Aorta (tissue), 5 donors: ENCODE data around the gene CD22. TPM values are rescaled to one million over a fixed set of nuclear protein-coding genes. Genes with fewer than 3 reads are reported as not detected.

Experiments
- ATAC-seq: fragments of 200-7000 bp; cut with Tn5 transposase; one replicate; pipeline ENCODE4 v1.9.1; 2022; ENCODE audit warnings: moderate library complexity; ENCODE audit not compliant: low FRiP score
- DNase-seq, 2 donors: peaks; one replicate each; pipeline ENCODE4 v3.0.0-alpha.2; 2020
- H3K27ac ChIP-seq, 2 donors: one replicate each; pipeline ENCODE4 v1.5.1; 2013; ENCODE audit warnings: low read length in 2 of 2, mild to moderate bottlenecking in 2 of 2, moderate library complexity in 2 of 2, control low read depth in 1 of 2, inconsistent platforms in 1 of 2, low read depth in 1 of 2
- H3K27me3 ChIP-seq, 2 donors: one replicate each; pipeline ENCODE4 v1.6.1; 2013; ENCODE audit warnings: control low read depth in 1 of 2, low read length in 1 of 2, mild to moderate bottlenecking in 1 of 2, moderate library complexity in 1 of 2; ENCODE audit not compliant: insufficient read depth in 2 of 2, control insufficient read depth in 1 of 2
- H3K36me3 ChIP-seq, 2 donors: one replicate each; pipeline ENCODE4 v1.6.1; 2013; ENCODE audit warnings: control low read depth in 1 of 2, low read length in 1 of 2, mild to moderate bottlenecking in 1 of 2; ENCODE audit not compliant: insufficient read depth in 2 of 2, control insufficient read depth in 1 of 2
- H3K4me1 ChIP-seq, 2 donors: one replicate each; pipeline ENCODE4 v1.6.1; 2013; ENCODE audit warnings: low read length in 2 of 2, control low read depth in 1 of 2, mild to moderate bottlenecking in 1 of 2, moderate library complexity in 1 of 2; ENCODE audit not compliant: insufficient read depth in 2 of 2, control insufficient read depth in 1 of 2
- H3K4me3 ChIP-seq, 2 donors: one replicate each; pipeline ENCODE4 v1.5.1; 2013; ENCODE audit warnings: low read length in 2 of 2, control low read depth in 1 of 2, mild to moderate bottlenecking in 1 of 2
- H3K9me3 ChIP-seq: one replicate; pipeline ENCODE4 v1.6.1; 2013; ENCODE audit warnings: mild to moderate bottlenecking, low read length; ENCODE audit not compliant: control insufficient read depth
- WGBS, 2 donors: extraction: QIAGEN DNeasy Blood & Tissue Kit; methylation state at CpG; one replicate each; pipeline ENCODE4 v1.1.7; 2013; 5-methylcytosine and 5-hydroxymethylcytosine counted together
- intact Hi-C, 2 donors: fragments of 100-400 bp; cut with DNase I; formaldehyde crosslinking; loops; one replicate each; pipeline versions ENCODE4 v1.14.2 to v1.15.0; 2022
- polyA plus RNA-seq, 2 donors: library from polyadenylated mRNA; stranded (reverse); fragments of 200-250 nt; gene quantifications; one replicate each; pipeline ENCODE4 v1.2.3, GENCODE V29; 2013
- total RNA-seq, 2 donors: library from RNA; stranded (reverse); fragmentation: NEBNext Ultra II Directional; extraction: Animal tissue kit (Norgen Biotek cat#: 25700); gene quantifications; one replicate each; pipeline ENCODE4 v1.2.1, GENCODE V29; 2021
- donor health status: healthy with polysubstance abuse.
- donor health status: Bipolar disorder and iron deficiency.
- donor health status: DM: no; HTN: no; CAD: no.
- donor health status: DM: no; HTN: no; CAD: no.
- donor health status: DM: yes; HTN: yes; CAD: no.

Gene CD22
- total and polyA plus RNA-seq, 4 donors = 0.75 to 3.1 (median 2.9) TPM; not detected in 1

DNA sequence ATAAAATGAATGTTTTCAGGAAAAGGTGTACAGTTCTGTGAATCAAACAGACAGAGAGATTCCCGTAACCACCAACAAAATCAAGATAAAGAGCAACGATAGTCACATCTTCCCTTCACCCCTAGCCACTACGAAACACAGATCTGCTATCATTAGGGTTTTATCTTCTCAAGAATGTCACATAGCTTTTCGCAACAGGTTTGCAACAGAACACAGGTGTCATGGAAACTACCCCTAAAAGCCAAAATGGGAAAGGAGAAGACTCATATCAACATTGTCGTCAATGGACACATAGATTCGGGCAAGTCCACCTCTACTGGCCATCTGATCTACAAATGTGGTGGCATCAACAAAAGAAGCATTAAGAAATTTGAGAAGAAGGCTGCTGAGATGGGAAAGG, 52.9 kb downstream of the CD22 start:
- WGBS, 2 donors = 89 to 92% methylated on average over 6 of the region's 6 CpGs
- DNase-seq = no peak

GRCh38 chr19:35383536-35383935, 54.5 kb downstream of the CD22 start:
- no peak for ATAC-seq
- DNase-seq = no peak
- H3K36me3 ChIP-seq = no peaks in the 10 kb centered on the region
- H3K27ac ChIP-seq = no peak overlapping the region
- H3K9me3 ChIP-seq = peaks cover 2% of the 10 kb centered on the region
- intact Hi-C loops = no loop called here
- H3K27me3 ChIP-seq = peaks cover 0 to 2% of the 10 kb centered on the region in 2 donors
- WGBS, 2 donors = 84 to 87% methylated on average over 2 of the region's 2 CpGs
- H3K4me1 ChIP-seq = no peaks in the 10 kb centered on the region
- H3K4me3 ChIP-seq = no peak overlapping the region

More for the DNA sequence above, 52.9 kb downstream of the CD22 start:
- intact Hi-C loops = no loop called here
- Histone ChIP-seq H3K9me3 (peaks cover 3% of the 10 kb centered on the region), H3K27me3 (peaks cover 0 to 2% of the 10 kb centered on the region in 2 donors), H3K36me3 (no peaks in the 10 kb centered on the region), H3K4me1 (no peaks in the 10 kb centered on the region), H3K27ac (no peak overlapping the region), H3K4me3 (no peak overlapping the region)
- ATAC-seq = no peak

- H3K27me3 ChIP-seq = peaks cover 0 to 2% of the 10 kb centered on the region in 2 donors
- peaks cover 2% of the 10 kb centered on the region for H3K9me3 ChIP-seq
- H3K4me1 ChIP-seq = no peaks in the 10 kb centered on the region
- no peaks in the 10 kb centered on the region for H3K36me3 ChIP-seq
- no peak for ATAC-seq
- 69 to 75% methylated on average over 6 of the region's 6 CpGs for WGBS, 2 donors
- H3K27ac ChIP-seq = no peak overlapping the region
- DNase-seq = no peak
- no peak overlapping the region for H3K4me3 ChIP-seq
- intact Hi-C loops = no loop called here
Observed at GRCh38 chr19:35388277-35389054, 59.5 kb downstream of the CD22 start.

- intact Hi-C loops = no loop called here
- no peak for DNase-seq
Observed at GRCh38 chr19:35389192-35389861, 60.3 kb downstream of the CD22 start.

DNA sequence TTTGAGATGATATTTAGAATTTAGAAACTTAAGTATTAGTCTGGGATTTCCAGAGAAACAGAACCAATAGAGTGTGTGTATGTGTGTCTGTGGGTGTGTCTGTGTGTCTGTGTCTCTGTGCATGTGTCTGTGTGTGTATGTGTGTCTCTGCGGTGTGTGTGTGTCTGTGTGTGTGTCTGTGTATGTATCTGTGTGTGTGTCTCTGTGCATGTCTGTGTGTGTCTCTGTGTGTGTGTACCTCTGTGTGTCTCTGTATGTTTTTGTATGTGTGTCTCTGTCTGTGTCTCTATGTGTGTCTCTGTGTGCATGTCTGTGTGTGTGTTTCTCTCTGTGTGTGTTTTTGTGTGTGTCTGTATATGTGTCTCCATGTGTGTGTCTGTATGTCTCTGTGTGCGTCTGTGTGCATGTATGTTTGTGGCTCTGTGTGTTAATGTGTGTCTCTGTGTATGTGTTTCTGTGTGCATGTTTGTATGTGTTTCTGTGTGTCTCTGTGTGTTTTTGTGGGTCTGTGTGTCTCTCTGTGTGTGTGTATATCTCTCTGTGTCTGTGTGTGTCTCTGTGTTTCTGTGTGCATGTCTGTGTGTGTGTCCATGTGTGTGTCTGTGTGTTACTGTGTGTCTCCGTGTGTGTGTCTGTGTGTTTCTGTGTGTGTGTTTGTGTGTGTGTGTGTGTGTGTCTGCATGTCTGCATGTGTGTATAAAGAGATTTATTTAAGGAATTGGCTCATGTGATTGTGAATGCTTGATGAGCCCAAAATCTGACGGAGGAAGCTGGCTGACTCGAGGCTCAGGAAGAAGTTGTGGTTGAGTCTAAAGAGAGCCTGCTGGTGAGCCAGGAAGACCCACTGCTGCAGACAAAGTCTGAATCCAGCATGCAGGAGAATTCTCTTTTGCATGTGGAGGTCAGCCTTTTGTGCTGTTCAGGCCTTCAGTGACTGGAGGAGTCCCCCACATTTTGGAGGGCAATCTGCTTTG, 64.0 kb downstream of the CD22 start:
- no peak for ATAC-seq
- no peak overlapping the region for H3K4me3 ChIP-seq
- H3K27me3 ChIP-seq = no peaks in the 10 kb centered on the region
- intact Hi-C loops = no loop called here
- H3K9me3 ChIP-seq = no peaks in the 10 kb centered on the region
- 68 to 72% methylated on average over 5 of the region's 5 CpGs for WGBS, 2 donors
- no peaks in the 10 kb centered on the region for H3K36me3 ChIP-seq
- H3K27ac ChIP-seq = no peak overlapping the region
- no peaks in the 10 kb centered on the region for H3K4me1 ChIP-seq
- no peak for DNase-seq

More at GRCh38 chr19:35389192-35389861, 60.3 kb downstream of the CD22 start:
- Histone ChIP-seq H3K27ac (no peak overlapping the region), H3K27me3 (no peaks in the 10 kb centered on the region), H3K4me3 (no peak overlapping the region), H3K36me3 (no peaks in the 10 kb centered on the region), H3K4me1 (no peaks in the 10 kb centered on the region), H3K9me3 (no peaks in the 10 kb centered on the region)
- no peak for ATAC-seq
- 58 to 66% methylated on average over 6 of the region's 6 CpGs for WGBS, 2 donors

GRCh38 chr19:35395382-35396199, 66.6 kb downstream of the CD22 start:
- intact Hi-C loops = no loop called here
- no peaks in the 10 kb centered on the region for H3K4me1 ChIP-seq
- ATAC-seq (no peak), DNase-seq (no peak)
- no peaks in the 10 kb centered on the region for H3K9me3 ChIP-seq
- H3K27me3 ChIP-seq = no peaks in the 10 kb centered on the region
- WGBS, 2 donors = 32 to 33% methylated on average over 19 of the region's 19 CpGs
- no peak overlapping the region for H3K27ac ChIP-seq
- H3K4me3 ChIP-seq = no peak overlapping the region
- H3K36me3 ChIP-seq = no peaks in the 10 kb centered on the region

GRCh38 chr19:35396240-35396885, 67.4 kb downstream of the CD22 start:
- no peak for ATAC-seq
- H3K27ac ChIP-seq = no peak overlapping the region
- no peaks in the 10 kb centered on the region for H3K27me3 ChIP-seq
- H3K9me3 ChIP-seq = no peaks in the 10 kb centered on the region
- H3K36me3 ChIP-seq = no peaks in the 10 kb centered on the region
- no peaks in the 10 kb centered on the region for H3K4me1 ChIP-seq
- no peak for DNase-seq
- 88 to 89% methylated on average over 14 of the region's 14 CpGs for WGBS, 2 donors
- no peak overlapping the region for H3K4me3 ChIP-seq
- intact Hi-C loops = no loop called here
